GM21619 (cell line): Measurements from ENCODE around the gene PXYLP1.

Source experiments
- ATAC-seq: cut with Tn5 transposase; IDR thresholded peaks from one replicate; pipeline ENCODE4 v1.9.1; 2021; ENCODE audit not compliant: unreplicated experiment

Gene PXYLP1

GRCh38 chr3:141342386-141342785 is 110.8 kb downstream of the PXYLP1 start:
- no peak for ATAC-seq

GRCh38 chr3:141343077-141343476 is 111.5 kb downstream of the PXYLP1 start:
- ATAC-seq = no peak

GRCh38 chr3:141343865-141344271 is 112.2 kb downstream of the PXYLP1 start:
- ATAC-seq = no peak
